ENCODE measurements around the gene CRYBG2. TPM values are rescaled to one million over a fixed set of nuclear protein-coding genes. Genes with fewer than 3 reads are reported as not detected.

The CRYBG2 gene
- total and polyA plus RNA-seq, 2 of the 13 experiments (the other 11 are each of a cell fraction or from before 2014, with no cell fraction given) = 1.3 to 2.9 TPM

DNA sequence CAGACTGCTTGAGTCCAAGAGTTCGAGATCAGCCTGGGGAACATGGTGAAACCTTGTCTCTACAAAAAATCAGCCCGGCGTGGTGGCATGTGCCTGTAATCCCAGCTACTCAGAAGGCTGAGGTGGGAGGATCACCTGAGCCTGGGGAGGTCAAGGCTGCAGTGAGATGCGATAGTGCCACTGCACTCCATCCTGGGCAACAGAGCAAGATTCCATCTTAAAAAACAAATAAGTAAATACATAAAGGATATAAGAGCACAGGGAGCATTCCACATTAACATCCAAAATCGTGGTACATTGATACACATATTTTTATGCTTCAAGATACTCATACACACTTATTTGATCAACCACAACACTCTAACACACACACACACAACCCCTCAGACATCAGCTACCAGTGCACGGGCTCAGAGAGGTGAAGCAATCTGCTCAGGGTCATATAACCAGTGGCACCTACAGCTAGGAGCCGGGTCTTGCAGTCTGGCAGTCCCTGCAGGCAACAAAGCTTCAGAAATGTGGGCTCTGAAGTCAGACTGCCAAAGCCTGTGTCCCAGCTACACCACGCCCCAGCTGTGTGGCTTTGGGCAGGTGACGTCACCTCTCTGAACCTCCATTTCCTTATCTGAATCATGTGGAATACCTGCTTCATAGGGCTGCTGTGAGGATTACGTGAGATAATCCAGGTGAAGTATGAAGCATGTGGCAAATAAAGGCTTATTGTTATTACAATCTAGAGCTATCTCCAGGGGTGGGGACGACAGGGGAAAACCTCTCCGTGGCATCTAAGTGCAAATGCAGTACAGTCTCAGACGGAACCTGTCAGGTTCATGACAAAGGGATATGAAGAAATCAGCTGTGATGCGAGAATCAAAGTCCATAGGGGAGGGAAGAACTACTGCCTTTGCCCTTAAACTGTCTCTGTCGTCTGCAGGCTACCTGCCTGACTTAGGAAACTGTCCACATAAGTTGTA, 4.8 kb upstream of the CRYBG2 start (continued):
- TF ChIP-seq ZNF451 (CRISPR knock-in tag; IDR thresholded peaks at IDR 0.05) = no peak
- no peak for TF ChIP-seq NKX3-1 (CRISPR knock-in tag; IDR thresholded peaks at IDR 0.05)
- TF ChIP-seq ZNF235 (CRISPR knock-in tag; IDR thresholded peaks at IDR 0.05; ENCODE audit: borderline replicate concordance) = no peak
- peak; percentile 77; the same call in 1 of the 2 replicates for TF ChIP-seq ZNF549 (CRISPR knock-in tag; IDR thresholded peaks at IDR 0.05)
- TF ChIP-seq ZNF737 (CRISPR knock-in tag; IDR thresholded peaks at IDR 0.05; ENCODE audit: borderline replicate concordance) = no peak
- no peak for TF ChIP-seq GATAD1 (CRISPR knock-in tag; IDR thresholded peaks at IDR 0.05)
- peak; percentile 68; the same call in 1 of the 2 replicates for TF ChIP-seq JUN (CRISPR knock-in tag; IDR thresholded peaks at IDR 0.05)
- no peak for TF ChIP-seq ZSCAN12 (CRISPR knock-in tag; IDR thresholded peaks at IDR 0.05)
- TF ChIP-seq, protein P1, sequence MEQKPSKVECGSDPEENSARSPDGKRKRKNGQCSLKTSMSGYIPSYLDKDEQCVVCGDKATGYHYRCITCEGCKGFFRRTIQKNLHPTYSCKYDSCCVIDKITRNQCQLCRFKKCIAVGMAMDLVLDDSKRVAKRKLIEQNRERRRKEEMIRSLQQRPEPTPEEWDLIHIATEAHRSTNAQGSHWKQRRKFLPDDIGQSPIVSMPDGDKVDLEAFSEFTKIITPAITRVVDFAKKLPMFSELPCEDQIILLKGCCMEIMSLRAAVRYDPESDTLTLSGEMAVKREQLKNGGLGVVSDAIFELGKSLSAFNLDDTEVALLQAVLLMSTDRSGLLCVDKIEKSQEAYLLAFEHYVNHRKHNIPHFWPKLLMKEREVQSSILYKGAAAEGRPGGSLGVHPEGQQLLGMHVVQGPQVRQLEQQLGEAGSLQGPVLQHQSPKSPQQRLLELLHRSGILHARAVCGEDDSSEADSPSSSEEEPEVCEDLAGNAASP (CRISPR knock-in tag; IDR thresholded peaks at IDR 0.05; ENCODE audit: borderline replicate concordance) = 0 out of 2 replicates have a peak, but pooled peaks have one; percentile 9
- TF ChIP-seq SIX1 (CRISPR knock-in tag; IDR thresholded peaks at IDR 0.05; ENCODE audit: borderline replicate concordance) = no peak
- no peak for TF ChIP-seq RARG (CRISPR knock-in tag; IDR thresholded peaks at IDR 0.05; ENCODE audit: low read depth)
- no peak for TF ChIP-seq YEATS2 (CRISPR knock-in tag; IDR thresholded peaks at IDR 0.05; ENCODE audit: borderline replicate concordance)
- TF ChIP-seq CBX2 (IDR thresholded peaks at IDR 0.05; ENCODE audit: low read depth, low read length) = no peak
- TF ChIP-seq CBX2 (CRISPR knock-in tag; IDR thresholded peaks at IDR 0.05; ENCODE audit: low read depth) = no peak
- TF ChIP-seq DMTF1 (CRISPR knock-in tag; IDR thresholded peaks at IDR 0.05) = no peak
- TF ChIP-seq, protein P2, sequence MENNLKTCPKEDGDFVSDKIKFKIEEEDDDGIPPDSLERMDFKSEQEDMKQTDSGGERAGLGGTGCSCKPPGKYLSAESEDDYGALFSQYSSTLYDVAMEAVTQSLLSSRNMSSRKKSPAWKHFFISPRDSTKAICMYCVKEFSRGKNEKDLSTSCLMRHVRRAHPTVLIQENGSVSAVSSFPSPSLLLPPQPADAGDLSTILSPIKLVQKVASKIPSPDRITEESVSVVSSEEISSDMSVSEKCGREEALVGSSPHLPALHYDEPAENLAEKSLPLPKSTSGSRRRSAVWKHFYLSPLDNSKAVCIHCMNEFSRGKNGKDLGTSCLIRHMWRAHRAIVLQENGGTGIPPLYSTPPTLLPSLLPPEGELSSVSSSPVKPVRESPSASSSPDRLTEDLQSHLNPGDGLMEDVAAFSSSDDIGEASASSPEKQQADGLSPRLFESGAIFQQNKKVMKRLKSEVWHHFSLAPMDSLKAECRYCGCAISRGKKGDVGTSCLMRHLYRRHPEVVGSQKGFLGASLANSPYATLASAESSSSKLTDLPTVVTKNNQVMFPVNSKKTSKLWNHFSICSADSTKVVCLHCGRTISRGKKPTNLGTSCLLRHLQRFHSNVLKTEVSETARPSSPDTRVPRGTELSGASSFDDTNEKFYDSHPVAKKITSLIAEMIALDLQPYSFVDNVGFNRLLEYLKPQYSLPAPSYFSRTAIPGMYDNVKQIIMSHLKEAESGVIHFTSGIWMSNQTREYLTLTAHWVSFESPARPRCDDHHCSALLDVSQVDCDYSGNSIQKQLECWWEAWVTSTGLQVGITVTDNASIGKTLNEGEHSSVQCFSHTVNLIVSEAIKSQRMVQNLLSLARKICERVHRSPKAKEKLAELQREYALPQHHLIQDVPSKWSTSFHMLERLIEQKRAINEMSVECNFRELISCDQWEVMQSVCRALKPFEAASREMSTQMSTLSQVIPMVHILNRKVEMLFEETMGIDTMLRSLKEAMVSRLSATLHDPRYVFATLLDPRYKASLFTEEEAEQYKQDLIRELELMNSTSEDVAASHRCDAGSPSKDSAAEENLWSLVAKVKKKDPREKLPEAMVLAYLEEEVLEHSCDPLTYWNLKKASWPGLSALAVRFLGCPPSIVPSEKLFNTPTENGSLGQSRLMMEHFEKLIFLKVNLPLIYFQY (CRISPR knock-in tag; IDR thresholded peaks at IDR 0.05; ENCODE audit: borderline replicate concordance) = no peak
- TF ChIP-seq IKZF4 (CRISPR knock-in tag; IDR thresholded peaks at IDR 0.05; ENCODE audit: borderline replicate concordance, low read depth, not compliant biosample characterization) = no peak
- no peak for TF ChIP-seq MNT (IDR thresholded peaks at IDR 0.05)
